Measurements from ENCODE around the gene SWSAP1. TPM values are rescaled to one million over a fixed set of nuclear protein-coding genes. Genes with fewer than 3 reads are reported as not detected.
A peak's percentile ranks its signal among the peaks of the same experiment; 100 is the strongest.
"Not testable (repeated sequence)": the region's sequence is repeated elsewhere in the genome, so short reads cannot be mapped to it uniquely, and the experiment has no call there.

Gene SWSAP1
- total RNA-seq, 4 donors from 2014 or later: 1.6 to 3.7 (median 2.6) TPM

- Histone ChIP-seq H3K4me1 (peaks cover 33% of the 10 kb centered on the region), H3K27me3 (no peaks in the 10 kb centered on the region), H3K27ac (no peak overlapping the region), H3K9me3 (no peaks in the 10 kb centered on the region), H3K36me3 (peaks cover 3% of the 10 kb centered on the region), H3K4me3 (no peak overlapping the region)
- TF ChIP-seq POLR2A (IDR thresholded peaks at IDR 0.05): no peak
- no peak for DNase-seq (ENCODE audit: low spot score in 2 of 2)
- WGBS: 77% methylated on average over 7 of the region's 7 CpGs
Observed at GRCh38 chr19:11347546-11348039, 26.9 kb upstream of the SWSAP1 start.

GRCh38 chr19:11349171-11349570, 25.3 kb upstream of the SWSAP1 start:
- Histone ChIP-seq H3K4me3 (no peak overlapping the region), H3K27me3 (no peaks in the 10 kb centered on the region), H3K27ac (no peak overlapping the region), H3K4me1 (peaks cover 21% of the 10 kb centered on the region), H3K9me3 (no peaks in the 10 kb centered on the region), H3K36me3 (no peaks in the 10 kb centered on the region)
- no peak for DNase-seq (ENCODE audit: low spot score in 2 of 2)
- TF ChIP-seq CTCF (IDR thresholded peaks at IDR 0.05): no peak
- no peak for TF ChIP-seq POLR2AphosphoS5 (IDR thresholded peaks at IDR 0.05)
- TF ChIP-seq EP300 (IDR thresholded peaks at IDR 0.05): no peak
- TF ChIP-seq POLR2A (IDR thresholded peaks at IDR 0.05): no peak
- WGBS: 90% methylated on average over 2 of the region's 4 CpGs

- WGBS: 91% methylated on average over 4 of the region's 4 CpGs
- DNase-seq (ENCODE audit: low spot score in 2 of 2): not testable (repeated sequence)
Observed at GRCh38 chr19:11354102-11354501, 20.4 kb upstream of the SWSAP1 start.

DNA sequence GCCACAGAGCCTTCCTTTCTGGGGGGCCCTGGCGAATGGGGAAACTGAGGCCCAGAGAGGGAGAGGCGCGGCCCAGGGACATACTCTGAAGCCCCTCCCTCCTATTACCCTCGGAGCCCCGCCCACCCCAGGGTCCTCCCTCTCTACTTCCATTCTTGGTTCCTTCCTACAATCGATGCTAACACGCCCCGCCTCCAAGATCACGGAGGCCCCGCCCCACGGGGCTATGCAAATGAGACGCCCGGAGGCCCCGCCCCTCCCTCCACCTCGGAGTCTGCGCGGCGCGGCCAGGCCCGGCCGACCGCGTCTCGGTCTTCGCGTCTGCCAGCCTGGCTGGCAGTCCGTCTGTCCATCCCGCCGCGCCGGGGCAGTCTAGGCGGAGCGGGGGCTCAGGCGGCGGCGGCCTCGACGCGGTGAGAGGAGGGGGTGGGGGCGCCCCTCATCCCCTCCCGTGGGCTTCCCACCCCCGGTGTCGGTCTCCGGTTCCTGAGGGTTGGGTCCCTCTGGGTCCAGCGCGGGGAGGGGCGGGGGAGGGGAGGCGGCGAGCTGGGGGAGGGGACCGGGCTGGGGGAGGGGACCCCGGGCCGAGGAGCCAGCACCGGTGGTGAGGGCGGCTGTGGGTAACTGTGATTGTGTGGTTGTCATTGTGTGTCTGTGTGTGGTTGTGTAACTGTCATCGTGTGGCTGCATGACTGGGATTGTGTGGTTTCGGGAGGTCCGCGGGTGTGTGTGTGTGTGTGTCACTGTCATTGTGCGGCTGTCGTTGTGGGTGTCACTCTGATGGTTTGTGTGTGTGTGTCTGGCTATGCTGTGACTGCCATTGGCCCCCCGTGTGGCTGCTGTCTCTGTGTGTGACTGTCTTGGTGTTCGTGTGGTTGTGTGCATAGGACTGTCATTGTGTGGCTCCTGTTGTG, 19.0 kb upstream of the SWSAP1 start, which contains the start of gene PLPPR2:
PLPPR2 (plus strand) TSS at position 273 of the 914 bp plus-strand sequence. CDS start 2,242 bp downstream, outside the sequence.
- Histone ChIP-seq H3K36me3 (peaks cover 7% of the 10 kb centered on the region), H3K4me3 (peak within 1 kb of the TSS; percentile 61), H3K27me3 (no peaks in the 10 kb centered on the region), H3K9me3 (no peaks in the 10 kb centered on the region), H3K4me1 (peaks cover 14% of the 10 kb centered on the region), H3K27ac (peak within 1 kb of the TSS; percentile 21)
- 8% methylated on average over 27 of the region's 62 CpGs for WGBS
- TF ChIP-seq POLR2A (IDR thresholded peaks at IDR 0.05): no peak
- no peak for TF ChIP-seq CTCF (IDR thresholded peaks at IDR 0.05)
- no peak for TF ChIP-seq POLR2AphosphoS5 (IDR thresholded peaks at IDR 0.05)
- TF ChIP-seq EP300 (IDR thresholded peaks at IDR 0.05): no peak
- DNase-seq (ENCODE audit: low spot score in 2 of 2): peak; percentile 96 to 97

More at GRCh38 chr19:11354102-11354501, 20.4 kb upstream of the SWSAP1 start:
- not testable (repeated sequence) for H3K9me3 ChIP-seq, H3K4me3 ChIP-seq, H3K27me3 ChIP-seq, H3K36me3 ChIP-seq, H3K27ac ChIP-seq
- H3K4me1 ChIP-seq: peaks cover 14% of the 10 kb centered on the region

- Histone ChIP-seq H3K9me3 (no peaks in the 10 kb centered on the region), H3K4me1 (peaks cover 14% of the 10 kb centered on the region), H3K27me3 (no peaks in the 10 kb centered on the region), H3K36me3 (peaks cover 7% of the 10 kb centered on the region), H3K4me3 (peak overlapping the region; percentile 61), H3K27ac (no peak overlapping the region)
- DNase-seq (ENCODE audit: low spot score in 2 of 2): no peak
- TF ChIP-seq POLR2AphosphoS5 (IDR thresholded peaks at IDR 0.05): no peak
- TF ChIP-seq EP300 (IDR thresholded peaks at IDR 0.05): no peak
- no peak for TF ChIP-seq CTCF (IDR thresholded peaks at IDR 0.05)
- TF ChIP-seq POLR2A (IDR thresholded peaks at IDR 0.05): no peak
- WGBS: 73% methylated on average over 6 of the region's 6 CpGs
Observed at GRCh38 chr19:11356074-11356397, 18.4 kb upstream of the SWSAP1 start.

Measured in suprapubic skin (tissue), 4 donors.